ENCODE measurements around the gene SEM1. TPM values are rescaled to one million over a fixed set of nuclear protein-coding genes. Genes with fewer than 3 reads are reported as not detected.
"Not testable (repeated sequence)": the region's sequence is repeated elsewhere in the genome, so short reads cannot be mapped to it uniquely, and the experiment has no call there.

SEM1 gene
- polyA plus RNA-seq (2011; rRNA removed): 15.7 and 77.1 TPM in 2 replicates
- polyA minus RNA-seq (2011; rRNA and poly(A)+ RNA removed): 6.2 and 9.1 TPM in 2 replicates

GRCh38 chr7:96709381-96710228 is at the start of gene SEM1:
Gene SEM1 (minus strand): TSS chr7:96709846. CDS start chr7:96709763, 83 bp downstream.
- H3K27me3 ChIP-seq (ENCODE audit: control insufficient read depth, insufficient read depth, low read length): no peaks in the 10 kb centered on the region
- DNase-seq (ENCODE audit: low read depth): peak; percentile 36
- no peaks in the 10 kb centered on the region for H3K36me3 ChIP-seq (ENCODE audit: control insufficient read depth, insufficient read depth, low read length)
- CTCF ChIA-PET: no interaction called here
- POLR2A ChIA-PET: no interaction called here
- no peak for TF ChIP-seq CTCF (IDR thresholded peaks at IDR 0.05; ENCODE audit: insufficient read depth, low read depth, low read length)
- peak within 1 kb of the TSS; percentile 84 for H3K4me3 ChIP-seq (ENCODE audit: low read depth, low read length)

GRCh38 chr7:96757880-96758279 is 48.2 kb upstream of the SEM1 start:
- H3K27me3 ChIP-seq (ENCODE audit: control insufficient read depth, insufficient read depth, low read length); POLR2A ChIA-PET; DNase-seq (ENCODE audit: low read depth); CTCF ChIA-PET; H3K36me3 ChIP-seq (ENCODE audit: control insufficient read depth, insufficient read depth, low read length); H3K4me3 ChIP-seq (ENCODE audit: low read depth, low read length): not testable (repeated sequence)

GRCh38 chr7:96747418-96747940 is 37.8 kb upstream of the SEM1 start:
- ChIA-PET CTCF (no interaction called here), POLR2A (no interaction called here)
- no peak for TF ChIP-seq CTCF (IDR thresholded peaks at IDR 0.05; ENCODE audit: insufficient read depth, low read depth, low read length)

GRCh38 chr7:96740130-96740529 is 30.5 kb upstream of the SEM1 start:
- ChIA-PET CTCF (no interaction called here), POLR2A (no interaction called here)
- no peak for TF ChIP-seq CTCF (IDR thresholded peaks at IDR 0.05; ENCODE audit: insufficient read depth, low read depth, low read length)
- H3K4me3 ChIP-seq (ENCODE audit: low read depth, low read length): no peak overlapping the region
- DNase-seq (ENCODE audit: low read depth): no peak
- H3K36me3 ChIP-seq (ENCODE audit: control insufficient read depth, insufficient read depth, low read length): no peaks in the 10 kb centered on the region
- H3K27me3 ChIP-seq (ENCODE audit: control insufficient read depth, insufficient read depth, low read length): no peaks in the 10 kb centered on the region

More at GRCh38 chr7:96747418-96747940, 37.8 kb upstream of the SEM1 start:
- H3K27me3 ChIP-seq (ENCODE audit: control insufficient read depth, insufficient read depth, low read length): no peaks in the 10 kb centered on the region
- no peak for DNase-seq (ENCODE audit: low read depth)
- H3K36me3 ChIP-seq (ENCODE audit: control insufficient read depth, insufficient read depth, low read length): no peaks in the 10 kb centered on the region
- no peak overlapping the region for H3K4me3 ChIP-seq (ENCODE audit: low read depth, low read length)

- no peaks in the 10 kb centered on the region for H3K36me3 ChIP-seq (ENCODE audit: control insufficient read depth, insufficient read depth, low read length)
- no peak overlapping the region for H3K4me3 ChIP-seq (ENCODE audit: low read depth, low read length)
- ChIA-PET POLR2A (no interaction called here), CTCF (no interaction called here)
- no peaks in the 10 kb centered on the region for H3K27me3 ChIP-seq (ENCODE audit: control insufficient read depth, insufficient read depth, low read length)
- no peak for DNase-seq (ENCODE audit: low read depth)
- no peak for TF ChIP-seq CTCF (IDR thresholded peaks at IDR 0.05; ENCODE audit: insufficient read depth, low read depth, low read length)
Observed at GRCh38 chr7:96739609-96740008, 30.0 kb upstream of the SEM1 start.
